Esophagus muscularis mucosa (tissue), 4 donors: ENCODE data around the gene PCGF5. TPM values are rescaled to one million over a fixed set of nuclear protein-coding genes. Genes with fewer than 3 reads are reported as not detected.

ENCODE experiments used
- DNase-seq: peaks from one replicate; pipeline ENCODE4 v3.0.0-alpha.2; 2017; ENCODE audit errors: extremely low spot score
- H3K27ac ChIP-seq, 4 donors: fragments of 200-600 bp; sonication (generic); replicated peaks in 1 of 4; 1 replicate in 3 of 4; 2 replicates in 1 of 4; pipeline ENCODE4 v1.5.1; 2016 to 2019; ENCODE audit warnings: mild to moderate bottlenecking in 1 of 4
- H3K27me3 ChIP-seq, 4 donors: fragments of 200-600 bp; sonication (generic); one replicate each; pipeline versions ENCODE4 v1.5.1 to v1.6.0; 2016 to 2019
- H3K36me3 ChIP-seq, 4 donors: fragments of 200-600 bp; sonication (generic); one replicate each; pipeline ENCODE4 v1.5.1; 2016 to 2019
- H3K4me1 ChIP-seq, 4 donors: fragments of 200-600 bp; sonication (generic); one replicate each; pipeline ENCODE4 v1.5.1; 2016 to 2019
- H3K4me3 ChIP-seq, 4 donors: fragments of 200-600 bp; sonication (generic); 1 replicate in 2 of 4; 2 replicates in 2 of 4; pipeline ENCODE4 v1.5.1; 2016 to 2019; ENCODE audit warnings: mild to moderate bottlenecking in 4 of 4, moderate library complexity in 1 of 4
- H3K9me3 ChIP-seq, 4 donors: fragments of 200-600 bp; sonication (generic); 1 replicate in 3 of 4; 2 replicates in 1 of 4; pipeline ENCODE4 v1.5.1; 2016 to 2019
- CTCF ChIP-seq, 3 experiments: fragments of 200-600 bp in 2 of 3; fragments of 450-650 bp in 1 of 3; sonication (generic) in 2 of 3; IDR thresholded peaks; one replicate each; pipeline ENCODE4 v1.5.1; 2017 to 2019; ENCODE audit warnings: antibody characterized with exemption in 3 of 3, mild to moderate bottlenecking in 2 of 3, moderate library complexity in 1 of 3
- EP300 ChIP-seq: sonication (generic); formaldehyde crosslinking; IDR thresholded peaks from one replicate; pipeline ENCODE4 v1.6.1; 2017; ENCODE audit warnings: antibody characterized with exemption
- POLR2A ChIP-seq: fragments of 450-650 bp; IDR thresholded peaks from one replicate; pipeline ENCODE4 v1.6.1; 2017; ENCODE audit warnings: antibody characterized with exemption, moderate library complexity, mild to moderate bottlenecking, low read depth
- POLR2AphosphoS5 ChIP-seq, 2 donors: sonication (generic); formaldehyde crosslinking; IDR thresholded peaks; one replicate each; pipeline ENCODE4 v1.6.1; 2017; ENCODE audit warnings: antibody characterized with exemption in 2 of 2
- WGBS: methylation state at CpG from one replicate; pipeline ENCODE4 v1.1.5; 2018; 5-methylcytosine and 5-hydroxymethylcytosine counted together
- intact Hi-C: fragments of 100-400 bp; cut with DNase I; formaldehyde crosslinking; loops from one replicate; pipeline ENCODE4 v1.15.1; 2023
- total RNA-seq, 4 donors: library from RNA; depleted of rRNA; stranded (reverse); fragments of >200 nt; gene quantifications; one replicate each; pipeline versions ENCODE4 v1.1.0 to v1.2.1, GENCODE V29; 2016

Gene PCGF5
- total RNA-seq, 4 donors from 2014 or later, result 41.6 to 62.7 (median 52.6) TPM

- Histone ChIP-seq H3K4me1 (peaks cover 31 to 39% (median 35%) of the 10 kb centered on the region in 4 donors), H3K27ac (no peak overlapping the region)
- whole genome bisulfite sequencing, result 81% methylated on average over 2 of the region's 2 CpGs
Observed at GRCh38 chr10:91286572-91286971, 66.1 kb downstream of the PCGF5 start.

GRCh38 chr10:91287276-91287675 is 66.8 kb downstream of the PCGF5 start:
- WGBS, result 54% methylated on average over 4 of the region's 4 CpGs
- TF ChIP-seq POLR2AphosphoS5 (IDR thresholded peaks at IDR 0.05) (no peak), EP300 (no peak), CTCF (IDR thresholded peaks at IDR 0.05) (no peak), POLR2A (no peak)
- intact Hi-C loops, result no loop called here
- H3K27me3 ChIP-seq, result no peaks in the 10 kb centered on the region
- H3K27ac ChIP-seq, result no peak overlapping the region
- DNase-seq, result no peak
- no peaks in the 10 kb centered on the region for H3K9me3 ChIP-seq
- H3K4me1 ChIP-seq, result peaks cover 31 to 39% (median 35%) of the 10 kb centered on the region in 4 donors
- no peak overlapping the region for H3K4me3 ChIP-seq
- H3K36me3 ChIP-seq, result peaks cover 0 to 2% (median under 1%) of the 10 kb centered on the region in 4 donors

More at GRCh38 chr10:91286572-91286971, 66.1 kb downstream of the PCGF5 start:
- no peak overlapping the region for H3K4me3 ChIP-seq
- intact Hi-C loops, result no loop called here
- no peaks in the 10 kb centered on the region for H3K27me3 ChIP-seq
- no peak for DNase-seq
- H3K36me3 ChIP-seq, result peaks cover 0 to 5% (median 2%) of the 10 kb centered on the region in 4 donors
- TF ChIP-seq EP300 (no peak), CTCF (IDR thresholded peaks at IDR 0.05) (no peak), POLR2AphosphoS5 (IDR thresholded peaks at IDR 0.05) (no peak), POLR2A (no peak)
- H3K9me3 ChIP-seq, result no peaks in the 10 kb centered on the region

GRCh38 chr10:91287912-91288311 is 67.4 kb downstream of the PCGF5 start:
- no peaks in the 10 kb centered on the region for H3K36me3 ChIP-seq
- H3K9me3 ChIP-seq, result no peaks in the 10 kb centered on the region
- peaks cover 31 to 39% (median 35%) of the 10 kb centered on the region in 4 donors for H3K4me1 ChIP-seq
- H3K27me3 ChIP-seq, result no peaks in the 10 kb centered on the region
- no peak overlapping the region for H3K4me3 ChIP-seq
- WGBS, result 96% methylated on average over 4 of the region's 4 CpGs
- TF ChIP-seq POLR2AphosphoS5 (IDR thresholded peaks at IDR 0.05) (no peak), CTCF (IDR thresholded peaks at IDR 0.05) (no peak), POLR2A (no peak), EP300 (no peak)
- DNase-seq, result no peak
- no peak overlapping the region for H3K27ac ChIP-seq
- intact Hi-C loops, result no loop called here

GRCh38 chr10:91289305-91289704 is 68.8 kb downstream of the PCGF5 start:
- no peak overlapping the region for H3K4me3 ChIP-seq
- 81% methylated on average over 1 of the region's 1 CpG for WGBS
- TF ChIP-seq EP300 (no peak), POLR2AphosphoS5 (IDR thresholded peaks at IDR 0.05) (no peak), CTCF (IDR thresholded peaks at IDR 0.05) (no peak), POLR2A (no peak)

GRCh38 chr10:91290607-91291006 is 70.1 kb downstream of the PCGF5 start:
- intact Hi-C loops, result loop anchor here (10.0 kb wide), 1 partner anchor 194 kb away; no protein-coding TSS in a partner anchor
- Histone ChIP-seq H3K4me1 (peaks cover 11 to 23% (median 20%) of the 10 kb centered on the region in 4 donors), H3K4me3 (no peak overlapping the region), H3K9me3 (no peaks in the 10 kb centered on the region), H3K27ac (no peak overlapping the region), H3K27me3 (peaks cover 0 to 5% (median 0%) of the 10 kb centered on the region in 4 donors), H3K36me3 (no peaks in the 10 kb centered on the region)
- no peak for DNase-seq
- TF ChIP-seq POLR2A, result no peak
- no peak for TF ChIP-seq EP300
- no peak for TF ChIP-seq POLR2AphosphoS5 (IDR thresholded peaks at IDR 0.05)
- no peak for TF ChIP-seq CTCF (IDR thresholded peaks at IDR 0.05)
- 78% methylated on average over 5 of the region's 5 CpGs for WGBS

More at GRCh38 chr10:91289305-91289704, 68.8 kb downstream of the PCGF5 start:
- H3K27ac ChIP-seq, result no peak overlapping the region
- H3K9me3 ChIP-seq, result no peaks in the 10 kb centered on the region
- intact Hi-C loops, result no loop called here
- peaks cover 0 to 5% (median 0%) of the 10 kb centered on the region in 4 donors for H3K27me3 ChIP-seq
- H3K4me1 ChIP-seq, result peaks cover 22 to 35% (median 29%) of the 10 kb centered on the region in 4 donors
- H3K36me3 ChIP-seq, result no peaks in the 10 kb centered on the region
- DNase-seq, result no peak
